GM12878 (cell line): ENCODE results near the gene NEK2. TPM values are rescaled to one million over a fixed set of nuclear protein-coding genes. Genes with fewer than 3 reads are reported as not detected.

ENCODE experiments used
- ATAC-seq: fragments of 200-7000 bp; cut with Tn5 transposase; 3 replicates; pipeline ENCODE4 v1.9.1; 2020; ENCODE audit warnings: mild to moderate bottlenecking, moderate library complexity
- BruUV-seq: library from RNA; stranded (reverse); fragments of 400-500 nt; replicated peaks from 2 replicates; lab custom pipeline; 2021; lab: Mats Ljungman, UMichigan
- CTCF ChIA-PET: fragments of 300-600 bp; sonication (Branson Sonifier 250); formaldehyde crosslinking; extraction: SDS; loops from one replicate; lab custom pipeline; 2021; ENCODE audit warnings: inconsistent platforms; lab: Yijun Ruan, JAX
- POLR2A ChIA-PET: fragments of 350-600 bp; formaldehyde crosslinking; extraction: SDS; loops from one replicate; lab custom pipeline; 2021; ENCODE audit warnings: inconsistent platforms; lab: Charles Lee
- RAD21 ChIA-PET: fragments of 300-600 bp; sonication (Branson Sonifier 250); formaldehyde crosslinking; loops from one replicate; lab custom pipeline; 2023; ENCODE audit warnings: antibody characterized with exemption; ENCODE audit not compliant: unreplicated experiment; lab: Charles Lee
- SMC1A ChIA-PET: fragments of 300-600 bp; sonication (Branson Sonifier 250); formaldehyde crosslinking; loops from one replicate; lab custom pipeline; 2023; ENCODE audit not compliant: unreplicated experiment, uncharacterized antibody; lab: Charles Lee
- DNase-seq: peaks from one replicate; pipeline ENCODE4 v3.0.0-alpha.2; 2011; ENCODE audit warnings: low read depth, low spot score
- FAIRE-seq: peaks from 3 replicates; lab custom pipeline; 2011; peaks lifted over from hg19 to GRCh38; lab: Jason Lieb, UNC
- H2AFZ ChIP-seq: 2 replicates; pipeline ENCODE4 v1.6.0; 2011; ENCODE audit warnings: low read depth, low read length, control low read depth; ENCODE audit not compliant: control insufficient read depth
- H3K27ac ChIP-seq: 2 replicates; pipeline ENCODE4 v1.5.1; 2011; ENCODE audit warnings: control low read depth; ENCODE audit not compliant: control insufficient read depth, insufficient read depth
- H3K27me3 ChIP-seq, 2 experiments: replicated peaks in 1 of 2; 2 replicates each; pipeline versions ENCODE4 v1.6.0 to v1.6.1; 2011; ENCODE audit warnings: low read length in 1 of 2; ENCODE audit not compliant: control insufficient read depth in 2 of 2, insufficient read depth in 2 of 2
- H3K36me3 ChIP-seq, 2 experiments: 2 replicates each; pipeline ENCODE4 v1.5.1; 2011; ENCODE audit warnings: low read length in 1 of 2; ENCODE audit not compliant: control insufficient read depth in 2 of 2, insufficient read depth in 2 of 2
- H3K4me1 ChIP-seq: 2 replicates; pipeline ENCODE4 v1.6.1; 2011; ENCODE audit warnings: mild to moderate bottlenecking, low read length, moderate library complexity, mixed read lengths; ENCODE audit not compliant: control insufficient read depth, insufficient read depth
- H3K4me2 ChIP-seq: 2 replicates; pipeline ENCODE4 v1.6.0; 2011; ENCODE audit warnings: control low read depth; ENCODE audit not compliant: control insufficient read depth, insufficient read depth
- H3K4me3 ChIP-seq: fragments of 200-600 bp; sonication (generic); 2 replicates; pipeline ENCODE4 v1.5.1; 2016
- H3K79me2 ChIP-seq: 2 replicates; pipeline ENCODE4 v1.6.0; 2011; ENCODE audit warnings: low read length; ENCODE audit not compliant: control insufficient read depth, insufficient read depth
- H3K9ac ChIP-seq: 2 replicates; pipeline ENCODE4 v1.8.0; 2011; ENCODE audit warnings: low read length, control low read depth, mixed read lengths; ENCODE audit not compliant: control insufficient read depth, insufficient read depth
- H3K9me3 ChIP-seq: replicated peaks from 3 replicates; pipeline ENCODE4 v1.5.1; 2011; ENCODE audit warnings: mild to moderate bottlenecking, low read length; ENCODE audit not compliant: control insufficient read depth, insufficient read depth
- H4K20me1 ChIP-seq: 2 replicates; pipeline ENCODE4 v1.6.0; 2011; ENCODE audit not compliant: control insufficient read depth, insufficient read depth
- MEF2B ChIP-seq: fragments of 450-650 bp; IDR thresholded peaks from 2 replicates; pipeline ENCODE4 v1.6.1; 2018; ENCODE audit warnings: mild to moderate bottlenecking, moderate library complexity; ENCODE audit not compliant: partially characterized antibody, poor library complexity, severe bottlenecking
- NFYB ChIP-seq: IDR thresholded peaks from 2 replicates; pipeline ENCODE4 v1.6.1; 2011; ENCODE audit warnings: low read depth, mild to moderate bottlenecking, low read length, improper control_type of control experiment, moderate library complexity; ENCODE audit not compliant: insufficient read depth
- PML ChIP-seq: IDR thresholded peaks from 2 replicates; pipeline ENCODE4 v1.6.1; 2012; ENCODE audit warnings: low read length, inconsistent platforms
- ZNF24 ChIP-seq: fragments of 450-650 bp; IDR thresholded peaks from 2 replicates; pipeline ENCODE4 v1.6.1; 2017; ENCODE audit warnings: antibody characterized with exemption, mild to moderate bottlenecking
- ZNF274 ChIP-seq: IDR thresholded peaks from one replicate; pipeline ENCODE4 v1.8.0; 2011; ENCODE audit not compliant: insufficient read length, insufficient read depth
- ZNF592 ChIP-seq: fragments of 450-650 bp; IDR thresholded peaks from 2 replicates; pipeline ENCODE4 v1.6.1; 2017; ENCODE audit warnings: mild to moderate bottlenecking, moderate library complexity
- WGBS: methylation state at CpG from one replicate; pipeline ENCODE4 v1.1.6; 2016; ENCODE audit warnings: low lambda C conversion rate; ENCODE audit not compliant: insufficient replicate concordance, insufficient coverage; ENCODE audit errors: missing lambda C conversion rate; 5-methylcytosine and 5-hydroxymethylcytosine counted together
- in situ Hi-C: fragments of 300-500 bp; cut with MboI; formaldehyde crosslinking; loops from 9 replicates; pipeline ENCODE4 v1.14.3; 2018; ENCODE audit warnings: mixed read lengths
- intact Hi-C: fragments of 100-400 bp; cut with micrococcal nuclease; formaldehyde crosslinking; loops from one replicate; pipeline ENCODE4 v1.14.2; 2022; ENCODE audit not compliant: unreplicated experiment
- polyA plus RNA-seq, 11 experiments: library from polyadenylated mRNA; depleted of rRNA in 4 of 11; unstranded in 6 of 11; stranded (reverse) in 5 of 11; fragments of >200 nt; fragmentation: Nextera tagmentation in 4 of 11; fragmentation: Illumina TruSeq in 1 of 11; extraction: Ambion mirVana in 4 of 11; extraction: Trizol in 1 of 11; gene quantifications; 1 replicate in 1 of 11; 2 replicates in 10 of 11; pipeline versions ENCODE4 v1.2.1 to v1.2.3, GENCODE V29; 2011 to 2016; ENCODE audit warnings: inconsistent platforms in 2 of 11, missing spikeins in 2 of 11, low read depth in 1 of 11
- total RNA-seq, 4 experiments: library from RNA; depleted of rRNA in 3 of 4; stranded (reverse); fragments of >200 nt in 3 of 4; fragmentation: Illumina TruSeq in 1 of 4; extraction: Trizol in 1 of 4; gene quantifications; 2 replicates each; pipeline versions ENCODE4 v1.2.1 to v1.2.3, GENCODE V29; 2013 to 2021

NEK2 gene
- total and polyA plus RNA-seq, 10 of the 15 experiments (the other 5 are each of a cell fraction or from before 2014, with no cell fraction given) = 16.7 to 49.7 (median 36.9) TPM

GRCh38 chr1:211648336-211648735 is 27.1 kb downstream of the NEK2 start:
- no peaks in the 10 kb centered on the region for H3K9me3 ChIP-seq
- CTCF ChIA-PET = interaction anchor here (0.7 to 2.2 kb wide), 7 partner anchors 9 to 178 kb away, joined by 3 to 11 read pairs (median 4); partner anchors contain the start of gene SLC30A1
- no peak for ATAC-seq
- TF ChIP-seq ZNF274 (no peak), ZNF24 (no peak), MEF2B (no peak), ZNF592 (no peak), PML (no peak), NFYB (no peak)
- TF ChIP-seq, all 136 proteins: peak for 0
- Histone ChIP-seq H3K36me3 (no peaks in the 10 kb centered on the region), H3K79me2 (no peaks in the 10 kb centered on the region), H2AFZ (no peak overlapping the region), H3K4me2 (no peak overlapping the region), H3K4me3 (no peak overlapping the region), H3K9ac (no peak overlapping the region), H4K20me1 (no peaks in the 10 kb centered on the region; the same call in 1 of the 2 replicates), H3K27ac (no peak overlapping the region), H3K4me1 (no peaks in the 10 kb centered on the region), H3K27me3 (peaks cover 0 to 2% of the 10 kb centered on the region in 2 experiments; a peak in 1 of 4 replicates)
- in situ Hi-C loops = no loop called here
- FAIRE-seq (no peak), DNase-seq (no peak)
- intact Hi-C loops = no loop called here
- WGBS = 48% methylated on average over 3 of the region's 3 CpGs
- POLR2A ChIA-PET = no interaction called here
- SMC1A ChIA-PET = interaction anchor here (0.6 to 1.7 kb wide), 6 partner anchors 18 to 137 kb away, joined by 3 to 7 read pairs (median 3); no protein-coding TSS in a partner anchor
- RAD21 ChIA-PET = interaction anchor here (0.8 to 2.8 kb wide), 3 partner anchors 23 to 131 kb away, joined by 3 to 12 read pairs (median 7); partner anchors contain the start of gene SLC30A1
- BruUV-seq = no TSS peak
